GM12874 (cell line): ENCODE results near the gene REP15.

Experiments used
- TF ChIP-seq, protein P1 (sequence below): IDR thresholded peaks from 2 replicates; pipeline ENCODE4 v1.5.1; 2011; ENCODE audit warnings: low read depth, mild to moderate bottlenecking, control low read depth, low read length, moderate library complexity; ENCODE audit not compliant: insufficient read depth

The REP15 gene, protein sequence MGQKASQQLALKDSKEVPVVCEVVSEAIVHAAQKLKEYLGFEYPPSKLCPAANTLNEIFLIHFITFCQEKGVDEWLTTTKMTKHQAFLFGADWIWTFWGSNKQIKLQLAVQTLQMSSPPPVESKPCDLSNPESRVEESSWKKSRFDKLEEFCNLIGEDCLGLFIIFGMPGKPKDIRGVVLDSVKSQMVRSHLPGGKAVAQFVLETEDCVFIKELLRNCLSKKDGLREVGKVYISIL

DNA sequence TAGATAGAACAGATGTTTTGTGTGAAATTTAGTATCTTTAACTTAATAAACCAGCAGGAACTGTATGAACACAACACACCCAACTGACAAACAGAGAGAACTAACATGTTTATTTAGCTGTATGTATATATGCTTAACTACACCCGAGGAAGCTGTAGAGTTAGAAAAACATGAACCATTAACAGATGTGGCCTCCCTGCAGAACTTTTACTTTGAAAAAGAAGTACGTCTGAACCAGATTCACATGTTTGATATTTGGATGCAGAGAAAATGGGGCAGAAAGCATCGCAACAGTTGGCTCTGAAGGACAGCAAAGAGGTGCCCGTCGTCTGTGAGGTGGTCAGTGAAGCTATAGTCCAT is at the start of gene REP15:
REP15 (plus strand) TSS at position 155 of the 360 bp plus-strand sequence; CDS start at position 271, 116 bp downstream.
- TF ChIP-seq, protein P1, sequence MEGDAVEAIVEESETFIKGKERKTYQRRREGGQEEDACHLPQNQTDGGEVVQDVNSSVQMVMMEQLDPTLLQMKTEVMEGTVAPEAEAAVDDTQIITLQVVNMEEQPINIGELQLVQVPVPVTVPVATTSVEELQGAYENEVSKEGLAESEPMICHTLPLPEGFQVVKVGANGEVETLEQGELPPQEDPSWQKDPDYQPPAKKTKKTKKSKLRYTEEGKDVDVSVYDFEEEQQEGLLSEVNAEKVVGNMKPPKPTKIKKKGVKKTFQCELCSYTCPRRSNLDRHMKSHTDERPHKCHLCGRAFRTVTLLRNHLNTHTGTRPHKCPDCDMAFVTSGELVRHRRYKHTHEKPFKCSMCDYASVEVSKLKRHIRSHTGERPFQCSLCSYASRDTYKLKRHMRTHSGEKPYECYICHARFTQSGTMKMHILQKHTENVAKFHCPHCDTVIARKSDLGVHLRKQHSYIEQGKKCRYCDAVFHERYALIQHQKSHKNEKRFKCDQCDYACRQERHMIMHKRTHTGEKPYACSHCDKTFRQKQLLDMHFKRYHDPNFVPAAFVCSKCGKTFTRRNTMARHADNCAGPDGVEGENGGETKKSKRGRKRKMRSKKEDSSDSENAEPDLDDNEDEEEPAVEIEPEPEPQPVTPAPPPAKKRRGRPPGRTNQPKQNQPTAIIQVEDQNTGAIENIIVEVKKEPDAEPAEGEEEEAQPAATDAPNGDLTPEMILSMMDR: no peak

DNA sequence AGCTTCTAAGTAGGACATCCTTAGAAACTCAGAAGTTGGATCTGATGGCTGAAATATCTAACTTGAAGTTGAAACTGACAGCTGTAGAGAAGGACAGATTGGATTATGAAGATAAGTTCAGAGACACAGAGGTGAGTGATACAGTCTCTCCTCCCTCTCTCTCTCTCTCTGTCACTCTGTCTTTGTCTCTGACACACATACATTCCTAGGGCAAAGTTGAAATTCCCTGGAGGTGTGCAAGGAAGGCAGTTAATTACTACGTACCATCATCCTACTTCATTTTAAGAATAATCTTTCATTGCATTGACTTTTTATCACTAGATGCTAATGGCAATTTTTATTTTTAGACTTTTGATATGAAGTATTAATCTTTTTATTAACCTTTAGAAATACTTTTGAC is 46.2 kb upstream of the REP15 start:
- TF ChIP-seq, protein P1: no peak

DNA sequence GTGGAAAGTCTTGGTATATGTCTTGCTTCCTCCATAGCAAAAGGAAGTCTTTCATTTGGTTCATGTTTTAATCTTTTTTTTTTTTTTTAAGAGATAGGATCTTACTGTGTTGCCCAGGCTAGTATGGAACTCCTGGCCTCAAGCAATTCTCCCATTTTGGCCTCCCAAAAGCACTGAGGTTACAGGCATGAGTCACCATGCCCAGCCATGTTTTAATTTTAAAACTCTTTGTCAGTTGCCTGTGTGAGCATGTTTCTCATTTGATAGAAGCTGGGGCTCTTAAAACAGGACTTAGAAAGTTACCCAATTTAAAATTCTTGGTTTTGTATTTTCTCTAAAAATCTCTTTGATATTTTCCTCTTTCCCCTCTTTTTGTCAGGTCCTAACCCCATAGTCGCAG is 45.0 kb upstream of the REP15 start:
- TF ChIP-seq, protein P1: no peak

DNA sequence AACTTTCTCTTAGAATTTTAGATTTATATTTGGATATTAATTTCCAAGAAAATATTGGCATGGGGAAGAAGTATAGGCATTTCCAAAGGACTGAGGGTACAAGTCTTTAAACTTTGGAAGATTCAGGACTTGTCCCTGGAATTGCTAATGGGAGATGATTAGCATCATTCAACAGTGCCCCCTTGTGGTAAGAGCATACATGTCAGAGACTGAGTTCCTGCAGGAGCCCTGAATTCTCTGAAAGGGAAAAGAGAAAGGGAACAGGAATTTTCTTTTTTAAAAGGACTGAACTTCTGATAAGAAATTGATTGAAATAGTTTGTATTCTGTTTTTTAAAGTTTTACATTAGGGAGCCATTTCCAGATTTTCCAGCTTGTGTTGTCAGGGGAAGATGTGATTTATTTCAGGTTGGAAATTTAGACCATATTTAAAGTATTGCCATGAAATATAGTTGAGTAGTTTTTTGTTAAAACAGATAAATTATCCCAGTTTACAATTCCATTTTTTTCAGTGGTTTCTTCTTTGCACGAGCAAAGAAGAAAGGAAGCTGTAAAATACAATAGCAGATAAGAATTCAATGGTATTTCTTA is 44.0 kb upstream of the REP15 start:
- TF ChIP-seq, protein P1: peak; percentile 74

DNA sequence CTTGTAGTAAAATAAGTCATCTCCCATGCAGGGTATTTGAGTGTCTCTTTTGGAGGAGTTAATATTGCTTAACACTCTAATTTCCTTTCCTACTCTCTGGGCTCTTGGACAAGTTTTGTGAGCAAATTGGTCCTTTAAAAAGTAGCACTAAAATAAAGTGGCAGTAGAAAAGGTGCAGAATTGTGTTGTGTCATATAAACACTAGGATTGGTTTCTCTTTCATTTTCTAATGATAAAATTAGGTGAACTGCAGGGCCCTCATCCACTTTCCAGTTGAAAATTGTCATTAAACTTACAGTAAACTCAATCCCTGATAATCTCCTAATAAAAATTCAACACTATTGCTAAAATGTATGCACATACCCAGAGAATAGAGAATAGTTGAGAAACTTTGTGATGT is 42.6 kb upstream of the REP15 start:
- TF ChIP-seq, protein P1: no peak

DNA sequence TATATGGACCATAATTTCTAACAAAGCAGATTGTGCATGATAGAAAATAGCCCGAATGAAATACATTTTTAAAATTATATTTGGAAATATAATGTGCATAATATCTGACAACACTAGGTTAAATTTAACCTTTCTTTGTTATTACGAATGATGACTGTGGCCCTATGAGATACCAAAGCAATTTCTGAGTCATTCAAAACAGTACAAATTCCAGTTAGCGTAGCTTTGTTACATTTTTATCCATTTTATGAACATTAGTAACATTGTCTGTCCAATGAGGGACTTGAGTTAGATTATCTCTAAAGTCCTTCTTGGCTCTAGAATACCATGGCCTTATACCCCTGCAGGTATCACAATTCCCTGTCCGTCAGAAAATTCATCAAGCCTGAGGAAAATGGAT is 39.0 kb upstream of the REP15 start:
- TF ChIP-seq, protein P1: no peak

DNA sequence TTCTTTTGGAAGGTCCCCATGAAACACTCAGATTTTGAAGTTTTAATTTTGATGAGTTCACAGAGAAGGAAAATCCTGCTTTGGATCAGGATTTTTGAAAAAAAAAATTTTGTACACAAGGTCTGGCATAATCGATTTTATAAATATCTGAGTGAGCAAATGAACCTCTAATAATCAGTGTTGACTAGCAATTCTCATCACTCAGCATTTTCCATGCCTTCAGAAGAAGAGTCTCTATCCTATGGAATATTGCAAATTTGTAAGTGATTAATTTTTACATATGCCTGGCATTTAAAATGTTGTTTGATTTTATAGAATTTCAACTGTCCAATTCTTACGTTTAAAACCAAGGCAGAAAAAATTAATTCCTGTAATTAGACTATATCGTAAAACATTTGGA is 30.5 kb upstream of the REP15 start:
- TF ChIP-seq, protein P1: no peak
